Measurements from ENCODE around the gene FAM3D.

FAM3D gene

DNA sequence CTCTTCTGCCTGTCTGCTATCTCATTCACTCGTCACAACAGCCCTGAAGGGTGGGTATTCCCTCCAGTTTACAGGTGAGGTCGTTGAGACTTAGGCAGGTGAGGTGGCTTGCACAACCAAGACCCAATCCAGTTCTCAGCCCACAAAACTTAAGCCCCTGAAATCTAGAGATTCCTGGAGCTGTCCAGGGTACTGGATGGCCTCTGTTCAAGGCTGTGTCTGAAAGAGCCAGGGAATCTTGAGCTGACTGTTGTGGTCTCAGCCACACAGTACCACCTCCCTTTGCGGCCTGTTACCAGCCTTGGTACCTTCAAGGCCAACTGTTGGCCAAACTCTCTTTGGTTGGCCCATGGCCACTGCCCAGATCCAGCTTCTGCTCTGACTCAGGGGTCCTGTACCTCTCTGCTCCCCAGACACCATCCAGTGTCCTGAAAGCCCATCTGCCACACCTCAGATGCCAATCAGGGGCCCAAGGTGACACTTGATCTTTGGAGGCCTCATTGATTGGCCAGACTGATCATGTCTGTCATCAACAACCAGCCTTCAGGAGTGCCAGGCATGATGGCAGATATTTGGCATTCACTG is 78.5 kb downstream of the FAM3D start:
- no peak overlapping the region for H3K4me3 ChIP-seq (ENCODE audit: low read length)
- H3K4me1 ChIP-seq (ENCODE audit: low read length), result no peaks in the 10 kb centered on the region
- H2AFZ ChIP-seq (ENCODE audit: low read depth, low read length), result no peak overlapping the region
- no peaks in the 10 kb centered on the region for H3K36me3 ChIP-seq (replicated peaks; ENCODE audit: low read depth, low read length)
- H3K9me3 ChIP-seq (ENCODE audit: insufficient read depth, low read length), result no peaks in the 10 kb centered on the region
- no peak overlapping the region for H3K27ac ChIP-seq (ENCODE audit: low read length)
- H3K79me2 ChIP-seq (ENCODE audit: low read length), result no peaks in the 10 kb centered on the region
- H3K9ac ChIP-seq (ENCODE audit: low read length), result no peak overlapping the region
- 0 out of 2 replicates have a peak, but pooled peaks cover 6% of the 10 kb centered on the region for H4K20me1 ChIP-seq (ENCODE audit: insufficient read depth, low read length)
- TF ChIP-seq EZH2phosphoT487 (IDR thresholded peaks at IDR 0.05; ENCODE audit: low read depth), result no peak
- TF ChIP-seq, protein P1, sequence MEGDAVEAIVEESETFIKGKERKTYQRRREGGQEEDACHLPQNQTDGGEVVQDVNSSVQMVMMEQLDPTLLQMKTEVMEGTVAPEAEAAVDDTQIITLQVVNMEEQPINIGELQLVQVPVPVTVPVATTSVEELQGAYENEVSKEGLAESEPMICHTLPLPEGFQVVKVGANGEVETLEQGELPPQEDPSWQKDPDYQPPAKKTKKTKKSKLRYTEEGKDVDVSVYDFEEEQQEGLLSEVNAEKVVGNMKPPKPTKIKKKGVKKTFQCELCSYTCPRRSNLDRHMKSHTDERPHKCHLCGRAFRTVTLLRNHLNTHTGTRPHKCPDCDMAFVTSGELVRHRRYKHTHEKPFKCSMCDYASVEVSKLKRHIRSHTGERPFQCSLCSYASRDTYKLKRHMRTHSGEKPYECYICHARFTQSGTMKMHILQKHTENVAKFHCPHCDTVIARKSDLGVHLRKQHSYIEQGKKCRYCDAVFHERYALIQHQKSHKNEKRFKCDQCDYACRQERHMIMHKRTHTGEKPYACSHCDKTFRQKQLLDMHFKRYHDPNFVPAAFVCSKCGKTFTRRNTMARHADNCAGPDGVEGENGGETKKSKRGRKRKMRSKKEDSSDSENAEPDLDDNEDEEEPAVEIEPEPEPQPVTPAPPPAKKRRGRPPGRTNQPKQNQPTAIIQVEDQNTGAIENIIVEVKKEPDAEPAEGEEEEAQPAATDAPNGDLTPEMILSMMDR (IDR thresholded peaks at IDR 0.05; ENCODE audit: low read depth, low read length), result no peak
- H3K27me3 ChIP-seq (ENCODE audit: low read depth, low read length), result no peaks in the 10 kb centered on the region
- no peak overlapping the region for H3K4me2 ChIP-seq (ENCODE audit: low read length)

DNA sequence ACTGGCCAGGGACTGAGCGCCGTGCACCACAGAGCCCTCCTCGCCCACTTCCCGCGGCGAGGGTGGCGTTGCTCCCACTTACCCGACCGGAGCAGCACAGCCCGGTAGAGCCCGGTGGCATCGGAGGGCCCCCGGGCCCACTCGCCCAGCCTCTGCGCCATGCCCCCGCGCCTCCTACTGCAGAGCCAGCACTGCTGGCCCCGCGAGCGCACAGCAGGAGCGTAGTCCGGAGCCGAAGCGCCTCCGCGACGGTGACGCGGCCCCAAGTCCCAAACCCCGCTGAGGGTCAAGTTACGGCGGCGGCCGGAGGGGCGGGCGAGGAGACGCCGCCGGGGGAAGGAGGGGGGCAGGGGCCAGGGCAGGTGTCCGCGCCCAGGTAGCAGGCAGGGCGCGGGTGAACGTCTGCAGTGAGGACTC is 79.8 kb downstream of the FAM3D start:
- 0 out of 2 replicates have a peak, but pooled peaks cover 6% of the 10 kb centered on the region for H4K20me1 ChIP-seq (ENCODE audit: insufficient read depth, low read length)
- H3K9ac ChIP-seq (ENCODE audit: low read length), result no peak overlapping the region
- H2AFZ ChIP-seq (ENCODE audit: low read depth, low read length), result no peak overlapping the region
- no peak overlapping the region for H3K27ac ChIP-seq (ENCODE audit: low read length)
- TF ChIP-seq, protein P1 (IDR thresholded peaks at IDR 0.05; ENCODE audit: low read depth, low read length), result no peak
- no peak for TF ChIP-seq EZH2phosphoT487 (IDR thresholded peaks at IDR 0.05; ENCODE audit: low read depth)
- H3K27me3 ChIP-seq (ENCODE audit: low read depth, low read length), result no peaks in the 10 kb centered on the region
- H3K4me1 ChIP-seq (ENCODE audit: low read length), result no peaks in the 10 kb centered on the region; the same call in 1 of the 2 replicates
- H3K36me3 ChIP-seq (replicated peaks; ENCODE audit: low read depth, low read length), result no peaks in the 10 kb centered on the region
- H3K9me3 ChIP-seq (ENCODE audit: insufficient read depth, low read length), result no peaks in the 10 kb centered on the region
- no peak overlapping the region for H3K4me3 ChIP-seq (ENCODE audit: low read length)
- no peak overlapping the region for H3K4me2 ChIP-seq (ENCODE audit: low read length)
- no peaks in the 10 kb centered on the region for H3K79me2 ChIP-seq (ENCODE audit: low read length)

DNA sequence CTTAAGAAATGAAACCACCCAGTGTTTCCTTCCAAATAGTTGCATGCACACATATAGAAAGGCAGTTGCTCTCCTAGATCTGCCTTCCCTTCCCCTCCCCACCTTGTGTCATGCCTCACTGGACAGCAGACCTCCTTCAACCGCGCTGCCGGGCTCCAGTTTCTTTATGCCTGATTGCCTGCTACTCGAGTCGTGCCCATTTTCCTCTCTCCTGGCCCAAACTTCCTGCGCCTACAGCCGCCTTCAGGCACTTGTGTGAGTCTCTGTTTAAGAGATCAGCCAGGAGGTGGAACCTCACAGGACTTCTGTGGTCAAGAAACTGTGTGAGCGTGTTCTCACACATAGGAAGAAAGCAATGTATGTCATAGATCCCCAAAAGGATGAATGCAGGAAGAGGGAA is 80.6 kb downstream of the FAM3D start:
- Histone ChIP-seq H2AFZ (ENCODE audit: low read depth, low read length) (no peak overlapping the region), H3K4me3 (ENCODE audit: low read length) (no peak overlapping the region), H3K79me2 (ENCODE audit: low read length) (no peaks in the 10 kb centered on the region), H3K4me1 (ENCODE audit: low read length) (no peaks in the 10 kb centered on the region; the same call in 1 of the 2 replicates), H4K20me1 (ENCODE audit: insufficient read depth, low read length) (0 out of 2 replicates have a peak, but pooled peaks cover 6% of the 10 kb centered on the region), H3K36me3 (replicated peaks; ENCODE audit: low read depth, low read length) (no peaks in the 10 kb centered on the region), H3K9me3 (ENCODE audit: insufficient read depth, low read length) (no peaks in the 10 kb centered on the region), H3K27me3 (ENCODE audit: low read depth, low read length) (no peaks in the 10 kb centered on the region), H3K9ac (ENCODE audit: low read length) (no peak overlapping the region), H3K27ac (ENCODE audit: low read length) (no peak overlapping the region), H3K4me2 (ENCODE audit: low read length) (no peak overlapping the region)
- no peak for TF ChIP-seq EZH2phosphoT487 (IDR thresholded peaks at IDR 0.05; ENCODE audit: low read depth)
- TF ChIP-seq, protein P1 (IDR thresholded peaks at IDR 0.05; ENCODE audit: low read depth, low read length), result no peak

DNA sequence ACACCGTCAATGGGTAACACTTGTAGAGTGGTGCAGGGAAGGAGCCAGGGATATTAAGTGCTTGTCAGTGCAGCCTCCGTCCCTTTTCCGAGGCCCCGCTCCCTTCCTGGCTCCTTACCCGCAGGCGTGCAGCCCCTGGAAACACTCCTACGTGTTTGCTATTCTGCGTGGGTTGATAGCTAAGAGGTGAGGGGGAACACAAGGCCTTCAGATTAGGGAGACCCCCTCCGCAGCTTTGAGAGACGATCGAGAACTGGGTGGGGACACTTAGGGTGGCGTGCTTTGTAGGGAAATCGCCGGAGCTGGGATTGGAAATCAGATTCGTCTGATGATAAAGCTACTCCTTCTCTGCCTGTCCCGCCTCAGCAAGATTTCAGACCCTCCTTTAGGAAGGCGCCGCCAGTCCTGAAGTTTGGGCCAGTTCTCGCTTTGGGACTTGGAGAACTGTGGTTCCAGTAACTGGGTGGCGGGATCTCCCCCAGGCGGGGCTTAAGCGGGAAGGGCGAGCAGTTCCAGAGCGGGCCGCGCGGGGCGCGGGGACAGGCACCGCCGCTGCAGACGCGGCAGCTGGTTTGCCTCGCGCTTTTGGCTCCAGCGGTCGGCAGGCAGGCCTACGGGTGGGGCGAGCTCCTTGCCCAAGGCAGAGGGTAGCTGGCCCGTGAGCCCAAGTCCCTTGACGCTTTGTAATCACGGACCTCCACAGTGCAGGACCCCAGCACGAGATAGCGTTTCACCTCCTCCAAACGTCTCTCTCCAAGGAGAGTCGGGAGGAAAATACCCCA is 81.4 kb downstream of the FAM3D start:
- H3K9me3 ChIP-seq (ENCODE audit: insufficient read depth, low read length), result no peaks in the 10 kb centered on the region
- H3K9ac ChIP-seq (ENCODE audit: low read length), result no peak overlapping the region
- no peaks in the 10 kb centered on the region for H3K36me3 ChIP-seq (replicated peaks; ENCODE audit: low read depth, low read length)
- H4K20me1 ChIP-seq (ENCODE audit: insufficient read depth, low read length), result 0 out of 2 replicates have a peak, but pooled peaks cover 6% of the 10 kb centered on the region
- no peak overlapping the region for H3K4me3 ChIP-seq (ENCODE audit: low read length)
- H3K27me3 ChIP-seq (ENCODE audit: low read depth, low read length), result no peaks in the 10 kb centered on the region
- H3K4me1 ChIP-seq (ENCODE audit: low read length), result no peaks in the 10 kb centered on the region; the same call in 1 of the 2 replicates
- no peak overlapping the region for H3K4me2 ChIP-seq (ENCODE audit: low read length)
- no peak overlapping the region for H3K27ac ChIP-seq (ENCODE audit: low read length)
- no peak for TF ChIP-seq EZH2phosphoT487 (IDR thresholded peaks at IDR 0.05; ENCODE audit: low read depth)
- TF ChIP-seq, protein P1 (IDR thresholded peaks at IDR 0.05; ENCODE audit: low read depth, low read length), result no peak
- no peak overlapping the region for H2AFZ ChIP-seq (ENCODE audit: low read depth, low read length)
- H3K79me2 ChIP-seq (ENCODE audit: low read length), result no peaks in the 10 kb centered on the region

All from OCI-LY3 (cell line).